NCI-H774 (cell line): ENCODE data around the gene S100PBP.

Source experiments
- DNase-seq: peaks from one replicate; lab custom pipeline; 2025; lab: John Stamatoyannopoulos, UW

The S100PBP gene

DNA sequence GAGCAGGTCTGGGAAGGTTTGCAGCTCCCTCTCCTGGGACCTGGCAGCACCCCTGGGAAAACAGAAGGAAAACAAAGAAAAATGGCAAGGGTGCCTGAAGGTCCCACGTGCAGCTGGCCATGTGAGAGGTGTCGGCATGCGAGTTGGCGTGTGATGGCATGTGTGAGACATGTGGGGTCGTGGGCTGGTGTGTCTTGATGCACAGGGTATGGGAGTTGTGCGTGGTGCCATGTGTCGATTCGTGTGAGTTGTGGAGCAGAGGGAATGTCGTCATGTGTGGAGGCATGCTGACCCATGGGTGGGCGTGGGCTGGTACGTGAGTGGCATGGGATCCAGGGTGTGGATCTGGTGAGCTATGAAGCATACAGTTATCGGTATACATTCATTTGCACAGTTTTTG is 70.2 kb downstream of the S100PBP start:
- DNase-seq, result no peak

DNA sequence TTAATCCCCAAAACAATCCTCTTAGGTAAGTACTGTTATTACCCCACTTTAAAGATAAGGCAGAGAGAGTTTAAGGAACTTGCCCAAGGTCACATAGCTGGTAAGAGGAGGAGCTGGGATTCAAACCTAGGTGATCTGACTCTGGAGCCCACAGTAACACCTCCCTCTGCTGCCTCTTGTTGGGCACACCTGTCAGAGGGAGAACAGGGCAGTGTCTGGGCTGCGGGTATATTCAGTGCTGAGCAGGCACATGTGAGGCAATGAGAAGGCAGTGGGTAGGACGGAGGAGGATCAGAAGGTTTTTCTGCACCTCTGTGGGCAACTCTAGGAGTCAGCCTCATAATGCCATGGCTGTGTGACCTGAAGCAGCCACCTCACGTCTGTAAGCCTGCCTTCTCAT is 70.7 kb downstream of the S100PBP start:
- DNase-seq, result no peak

DNA sequence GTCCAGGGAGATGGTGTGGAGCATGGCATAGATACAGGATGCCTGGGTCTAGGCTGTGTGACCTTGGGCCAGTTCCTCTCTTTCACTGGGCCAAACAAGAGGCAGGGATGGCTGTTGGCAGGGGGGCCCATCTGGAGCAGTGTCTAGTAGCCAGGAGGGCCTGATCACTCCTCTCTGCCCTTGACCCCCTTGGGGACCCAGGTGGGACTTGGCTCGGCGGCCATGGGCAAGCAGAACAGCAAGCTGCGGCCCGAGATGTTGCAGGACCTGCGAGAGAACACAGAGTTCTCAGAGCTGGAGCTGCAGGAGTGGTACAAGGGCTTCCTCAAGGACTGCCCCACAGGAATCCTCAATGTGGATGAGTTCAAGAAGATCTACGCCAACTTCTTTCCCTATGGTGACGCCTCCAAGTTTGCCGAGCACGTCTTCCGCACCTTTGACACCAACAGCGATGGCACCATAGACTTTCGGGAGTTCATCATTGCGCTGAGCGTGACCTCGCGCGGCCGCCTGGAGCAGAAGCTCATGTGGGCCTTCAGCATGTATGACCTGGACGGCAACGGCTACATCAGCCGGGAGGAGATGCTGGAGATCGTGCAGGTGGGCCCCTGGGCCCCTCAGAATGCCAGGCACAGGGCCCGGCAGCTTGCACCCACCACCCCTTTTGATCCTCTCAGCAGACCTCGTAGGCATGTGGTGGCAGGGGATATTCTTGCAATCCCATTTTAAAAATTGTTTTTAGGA is 71.4 kb downstream of the S100PBP start:
- no peak for DNase-seq

DNA sequence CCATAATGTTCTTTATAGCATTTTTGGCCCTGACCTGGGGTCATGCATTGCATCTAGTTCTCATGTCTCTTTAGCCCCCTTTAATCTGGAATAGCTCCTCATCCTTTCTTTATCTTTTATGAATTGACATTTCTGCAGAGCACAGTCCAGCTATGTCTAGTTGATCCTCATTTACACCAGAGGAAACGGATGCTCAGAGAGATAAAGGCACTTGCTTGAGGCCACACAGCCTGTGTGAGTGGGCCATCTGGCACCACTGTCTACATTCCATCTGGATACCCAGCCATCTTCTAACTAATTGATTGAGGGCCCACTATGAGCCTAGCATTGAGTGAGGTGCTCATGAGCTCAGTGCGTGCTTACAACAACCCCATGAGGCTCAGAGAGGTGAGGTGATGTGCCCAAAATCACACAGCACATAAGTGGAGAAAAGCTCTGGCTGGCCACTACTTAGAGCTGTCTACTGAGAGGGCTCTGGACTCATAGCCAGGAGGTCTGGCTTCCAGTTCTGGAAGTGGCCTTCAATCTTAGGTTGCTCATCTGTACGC is 72.4 kb downstream of the S100PBP start:
- no peak for DNase-seq

DNA sequence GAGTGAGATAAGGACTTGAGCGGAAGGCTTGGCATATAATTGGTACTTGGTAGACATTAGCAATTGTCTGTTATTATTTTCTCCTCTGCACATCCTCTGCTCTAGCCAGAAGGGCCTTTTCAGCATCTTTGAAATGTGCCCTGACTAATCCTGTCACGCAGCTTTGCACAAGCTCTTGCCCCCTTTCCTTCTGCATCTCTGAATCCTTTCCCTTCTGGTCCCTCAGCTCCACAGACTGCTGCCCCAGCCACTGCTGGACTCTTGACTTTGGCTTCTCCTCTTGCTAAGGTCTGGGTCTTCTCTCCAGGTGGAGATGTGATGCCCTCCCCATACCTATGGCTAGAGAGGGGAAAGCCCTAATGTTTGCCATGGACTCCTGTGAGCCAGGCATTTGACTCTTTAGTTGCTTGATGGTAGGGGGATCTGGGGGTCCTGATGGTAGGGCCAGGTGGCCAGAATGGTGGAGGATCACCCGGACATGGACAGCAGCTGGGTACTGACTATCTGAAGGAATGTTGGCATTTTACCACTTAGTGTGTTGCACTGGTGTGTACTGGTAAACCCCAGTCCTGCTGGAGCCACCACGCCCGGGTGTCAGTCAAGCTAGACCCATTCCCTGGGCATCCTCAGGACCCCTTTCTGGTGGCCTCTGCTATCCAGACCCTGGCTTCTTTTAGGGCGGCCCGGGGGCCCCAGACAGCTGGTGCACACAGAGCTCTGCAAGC is 73.2 kb downstream of the S100PBP start:
- DNase-seq, result no peak

DNA sequence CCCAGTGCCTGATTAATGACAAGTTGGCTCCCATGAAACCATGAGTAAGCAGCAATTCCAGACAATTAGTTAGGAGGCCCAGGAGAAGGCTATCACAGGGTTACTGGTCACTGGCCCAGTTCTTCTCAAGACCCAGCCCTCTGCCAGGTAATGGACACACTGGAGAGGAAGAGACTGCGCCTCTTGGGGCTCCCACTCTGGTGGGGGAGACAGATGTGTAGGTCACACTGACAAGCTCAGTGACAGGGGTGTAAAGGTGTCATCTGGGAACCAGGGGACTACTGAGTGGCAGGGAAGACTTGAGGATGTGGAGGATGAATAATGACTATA is 73.8 kb downstream of the S100PBP start:
- DNase-seq, result no peak

DNA sequence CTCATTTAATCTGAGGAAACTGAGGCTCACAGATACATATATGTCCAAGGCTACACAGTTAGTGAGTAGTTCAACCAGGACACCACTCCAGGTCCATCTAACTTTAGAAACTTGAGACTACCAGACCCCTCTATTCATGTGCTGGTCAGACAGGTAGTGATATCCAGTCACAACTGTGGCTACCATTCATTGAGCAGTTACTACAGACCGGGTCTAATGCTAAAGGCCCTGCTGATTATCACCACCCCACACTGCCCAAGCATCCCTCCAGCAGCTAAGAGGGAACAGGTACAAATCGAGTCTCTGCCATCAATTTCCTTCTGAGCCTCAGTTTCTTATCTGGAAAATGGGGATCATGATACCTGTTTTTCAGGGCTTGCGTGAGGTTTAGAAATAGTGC is 74.2 kb downstream of the S100PBP start:
- no peak for DNase-seq

DNA sequence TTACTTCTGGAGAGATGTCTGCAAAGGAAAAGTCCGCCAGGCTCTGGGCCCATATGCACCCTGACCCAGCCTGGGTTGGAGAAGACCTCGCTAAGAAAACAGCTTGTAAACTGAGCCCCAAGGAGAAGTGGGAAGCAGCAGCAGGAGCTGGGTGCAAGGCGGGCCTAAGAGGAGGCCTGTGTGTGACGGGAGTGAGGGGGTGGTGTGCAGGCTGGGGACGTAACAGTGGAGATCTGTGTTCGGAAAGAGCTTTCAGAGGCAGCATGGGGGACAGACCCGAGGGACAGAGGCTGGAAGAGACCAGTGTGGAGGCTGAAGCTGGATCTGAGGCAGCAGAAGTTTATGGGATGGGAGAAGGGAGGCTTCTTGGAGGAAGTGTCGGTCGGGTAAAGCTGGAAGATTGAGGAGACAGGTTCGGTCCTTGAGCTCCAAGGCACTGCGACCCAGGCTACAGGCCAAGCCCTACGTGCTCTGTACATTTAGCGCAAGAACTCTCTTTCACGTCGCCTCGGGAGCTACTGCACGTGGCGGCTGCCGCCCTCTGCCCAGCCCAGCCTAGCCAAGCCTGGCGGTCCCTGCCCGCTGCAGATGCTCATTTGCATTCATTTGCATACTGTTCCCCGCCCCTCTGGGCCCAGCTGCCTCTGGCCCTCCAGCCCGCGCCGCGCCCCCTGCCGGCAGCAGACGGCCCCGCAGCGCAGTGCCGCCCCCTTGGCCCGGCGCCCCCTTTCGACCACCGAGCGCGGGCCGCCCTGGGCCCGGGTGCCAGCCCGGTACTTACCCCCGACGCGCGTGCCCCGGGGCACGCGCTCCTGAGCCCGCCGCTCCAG is 75.1 kb downstream of the S100PBP start:
- DNase-seq, result peak; percentile 81

DNA sequence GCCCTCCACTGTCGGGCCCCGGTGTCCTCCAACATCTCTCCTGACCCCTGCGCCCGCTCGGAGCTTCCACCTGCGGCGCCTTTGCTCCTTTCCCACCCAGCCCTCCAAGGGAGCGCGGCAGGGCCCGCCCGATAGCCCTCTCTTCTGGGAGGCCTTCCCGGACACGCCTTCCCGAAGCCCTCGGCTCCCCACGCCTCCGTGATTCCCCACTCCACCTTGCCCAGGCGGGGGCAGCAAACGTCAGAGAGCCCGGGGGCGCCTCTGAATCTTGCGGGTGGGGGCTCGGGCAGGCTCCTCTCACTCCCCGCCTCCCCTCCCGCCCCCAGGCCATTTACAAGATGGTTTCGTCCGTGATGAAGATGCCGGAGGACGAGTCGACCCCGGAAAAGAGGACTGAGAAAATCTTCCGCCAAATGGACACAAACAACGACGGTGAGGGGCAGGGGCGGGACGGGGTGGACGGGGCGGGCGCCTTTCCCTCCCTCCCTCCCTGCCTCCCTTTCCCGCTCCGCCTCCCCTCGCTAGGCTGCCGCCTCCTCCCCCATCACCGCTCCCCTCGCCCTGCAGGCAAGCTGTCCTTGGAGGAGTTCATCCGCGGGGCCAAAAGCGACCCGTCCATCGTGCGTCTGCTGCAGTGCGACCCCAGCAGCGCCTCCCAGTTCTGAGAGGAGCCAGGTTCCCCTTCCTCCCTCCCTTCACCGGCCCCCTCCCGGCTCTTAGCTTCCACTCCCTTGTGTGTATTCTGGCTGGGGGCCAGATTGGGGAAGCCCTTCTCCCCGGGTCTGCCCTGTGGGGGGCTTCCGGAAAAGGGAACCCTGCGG is 76.0 kb downstream of the S100PBP start:
- peak; percentile 75 for DNase-seq

DNA sequence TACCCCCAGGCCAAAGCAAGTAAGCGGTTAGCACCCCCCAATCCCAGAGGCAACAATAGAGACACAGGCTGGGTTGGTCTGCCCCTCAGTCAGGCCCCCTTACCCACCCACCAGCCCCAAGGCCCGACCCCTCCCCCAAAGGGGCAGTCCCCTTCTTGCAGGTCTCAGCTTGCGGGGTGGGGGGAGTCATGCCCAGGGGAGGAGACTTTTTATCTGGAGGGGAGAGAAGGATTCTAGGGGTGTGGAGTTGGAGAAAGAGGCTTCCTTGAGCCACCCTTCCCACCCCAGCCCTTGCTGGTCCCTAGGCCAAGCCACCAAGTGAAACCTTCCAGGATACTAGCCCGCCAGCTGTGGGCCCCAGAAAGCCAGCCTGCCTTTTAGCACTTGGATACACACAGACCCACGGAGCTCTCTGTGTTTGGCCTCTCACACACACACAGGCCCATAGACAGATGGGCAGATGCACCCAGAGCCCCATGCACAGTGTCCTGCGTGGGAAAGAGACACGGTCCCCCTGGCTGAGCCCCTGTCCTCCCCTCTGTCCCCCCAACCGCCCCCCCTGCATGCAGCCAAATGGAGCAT is 76.7 kb downstream of the S100PBP start:
- no peak for DNase-seq

DNA sequence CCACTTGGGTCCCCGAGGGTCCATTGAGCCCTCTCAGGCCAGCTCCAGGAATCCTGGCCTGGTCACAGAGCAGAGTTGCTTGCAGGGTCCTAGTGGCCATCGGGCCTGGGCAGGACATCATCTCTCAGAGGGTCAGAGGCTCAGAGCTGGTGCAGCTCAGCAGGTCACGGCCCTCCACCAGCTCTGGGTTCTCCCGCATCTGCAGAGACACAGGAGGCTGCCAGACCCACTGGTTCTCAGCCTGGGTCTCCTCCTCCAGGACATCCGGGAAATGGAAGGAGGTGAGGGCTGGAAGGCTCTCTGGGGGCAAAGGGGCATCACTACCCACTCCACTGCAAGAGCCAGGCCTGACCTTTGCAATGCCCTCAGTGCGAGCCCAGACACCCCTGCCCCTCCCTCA is 77.2 kb downstream of the S100PBP start:
- DNase-seq, result no peak

DNA sequence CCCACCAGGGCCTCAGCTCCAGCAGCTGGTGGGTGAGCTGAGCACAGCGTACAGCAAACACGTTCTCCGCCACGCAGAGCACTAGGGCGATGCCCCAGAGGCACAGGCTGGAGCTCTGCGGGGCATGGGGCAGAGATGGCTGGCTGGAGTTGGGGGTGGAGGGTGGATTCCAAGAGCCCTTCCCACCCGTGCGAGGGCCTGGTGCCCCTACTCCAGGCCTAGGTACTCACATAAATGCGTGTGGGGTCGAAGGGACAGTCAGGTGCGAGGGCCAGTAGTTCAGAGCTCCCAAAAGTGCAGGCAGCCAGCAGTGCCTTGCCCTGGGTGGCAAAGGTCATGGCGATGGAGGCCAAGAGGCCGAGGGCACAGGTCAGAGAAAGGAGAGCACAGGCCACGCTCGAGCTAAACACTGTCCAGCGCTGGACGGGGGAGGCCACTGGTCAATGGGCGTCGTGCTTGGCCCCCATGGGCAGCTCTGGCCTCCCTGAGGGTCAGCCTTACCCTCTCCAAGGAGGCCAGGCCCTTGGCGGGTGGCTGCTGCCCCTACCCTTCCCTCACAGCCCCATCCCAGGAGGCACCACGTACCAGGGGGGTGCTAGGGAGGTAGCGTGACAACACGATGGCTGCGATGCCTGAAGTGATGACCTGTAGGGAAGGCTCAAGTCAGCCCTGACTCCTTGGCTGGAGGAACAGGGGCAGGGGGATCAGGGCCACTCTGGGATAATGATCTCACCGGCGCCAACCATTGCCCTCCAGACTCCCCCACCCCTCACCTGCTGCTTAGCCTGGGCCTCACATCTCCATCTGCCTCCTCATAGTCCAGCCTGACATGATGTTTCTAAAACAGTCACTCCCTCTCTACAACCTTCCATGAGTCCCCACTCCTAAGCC is 78.1 kb downstream of the S100PBP start:
- no peak for DNase-seq

DNA sequence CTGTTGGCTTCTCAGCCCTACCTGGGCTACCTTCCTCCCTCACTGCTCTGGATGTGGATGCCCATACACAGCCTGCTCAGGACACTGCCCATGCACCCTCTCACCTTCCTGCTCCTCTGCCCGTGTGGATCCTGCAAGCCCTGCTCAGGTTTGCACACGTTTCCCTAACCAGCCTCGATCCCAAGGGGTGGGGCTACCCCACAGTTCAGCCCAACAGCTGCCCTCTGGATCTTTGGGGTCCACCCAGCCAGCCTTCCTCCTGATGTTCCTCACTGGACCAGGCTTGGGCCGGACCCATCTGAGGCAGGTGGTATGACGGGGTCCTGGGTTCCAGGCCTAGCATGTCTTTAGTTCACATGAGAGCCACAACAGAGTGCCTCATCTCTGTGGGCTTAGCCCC is 79.0 kb downstream of the S100PBP start:
- no peak for DNase-seq

DNA sequence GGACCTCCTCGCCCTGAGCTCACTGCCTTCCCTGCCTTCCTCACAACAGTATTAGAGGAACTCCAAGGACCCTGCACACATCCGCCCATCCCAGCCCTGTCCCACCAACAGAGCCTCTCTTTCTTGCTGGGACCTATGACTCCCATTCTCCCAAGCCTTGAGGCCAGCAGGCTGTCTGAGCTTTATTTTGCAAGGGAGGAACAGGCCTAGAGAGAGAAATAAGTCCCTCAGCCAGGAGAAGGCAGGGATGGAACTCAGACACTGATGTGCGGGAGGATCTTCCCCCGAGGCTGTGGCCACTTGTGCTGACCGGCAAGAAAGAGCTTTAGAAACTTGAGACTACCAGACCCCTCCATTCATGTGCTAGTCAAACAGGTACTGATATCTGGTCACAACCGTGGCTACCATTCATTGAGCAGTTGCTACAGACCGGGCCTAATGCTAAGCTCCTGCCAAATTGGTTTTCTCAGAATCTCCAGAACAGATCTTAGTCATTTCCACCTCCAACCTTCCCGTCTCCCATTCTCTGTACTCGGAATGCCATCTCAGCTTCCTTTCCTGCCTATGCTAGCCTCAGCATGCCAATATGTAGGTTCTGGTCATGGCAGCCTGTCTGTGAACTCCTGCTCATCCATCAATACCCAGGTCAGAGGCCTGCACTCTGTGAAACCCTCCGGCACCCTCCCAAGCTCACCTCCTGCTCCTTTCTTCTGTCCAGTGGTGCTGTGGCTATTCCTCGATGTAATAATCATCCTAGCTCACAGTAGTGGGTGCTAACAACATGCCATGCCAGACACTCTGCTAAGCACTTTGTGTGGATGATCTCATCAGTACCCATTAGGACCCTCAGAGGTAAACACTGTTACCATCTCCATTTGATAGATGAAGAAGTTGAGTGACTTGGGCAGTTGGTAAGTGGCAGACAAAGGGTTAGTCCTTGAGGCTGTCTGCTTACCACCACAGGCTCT is 79.9 kb downstream of the S100PBP start:
- DNase-seq, result no peak

DNA sequence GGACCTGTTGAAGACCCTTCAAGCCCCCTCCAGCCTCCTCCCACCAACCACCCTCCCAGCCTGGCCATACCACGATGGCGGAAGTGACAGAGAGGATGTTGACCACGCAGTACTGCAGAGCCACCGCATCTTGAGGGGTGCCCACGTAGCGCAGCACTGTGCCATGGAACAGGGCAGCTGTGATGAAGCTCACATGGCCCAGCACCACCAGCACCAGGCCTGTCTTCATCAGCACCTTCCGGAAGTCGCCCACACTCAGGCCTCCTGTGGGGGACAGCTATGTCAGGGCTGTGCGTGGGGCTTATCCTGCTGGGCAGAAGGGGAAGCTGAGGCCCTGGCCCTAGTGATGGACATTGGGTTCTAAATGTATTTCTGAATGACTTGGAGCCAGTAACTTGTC is 80.6 kb downstream of the S100PBP start:
- DNase-seq, result no peak

DNA sequence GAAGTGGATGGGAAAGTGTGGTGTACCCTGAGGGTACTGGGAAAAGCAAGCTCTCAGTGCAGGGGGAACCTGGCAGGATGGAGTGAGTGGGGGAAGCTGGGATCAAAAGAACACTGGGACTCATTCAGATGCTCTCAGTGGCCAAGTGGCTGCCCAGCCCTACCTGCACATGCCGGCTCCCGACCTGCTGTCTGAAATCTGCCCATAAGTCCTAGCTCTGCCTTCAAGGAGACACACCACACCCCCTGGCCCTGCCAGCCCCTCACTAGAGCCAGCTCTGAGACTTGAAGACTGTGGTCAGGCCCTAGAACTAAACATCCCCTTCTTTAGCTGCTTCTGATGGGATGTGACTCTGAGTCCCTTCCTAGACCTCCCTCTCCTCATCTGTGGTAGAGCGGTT is 81.5 kb downstream of the S100PBP start:
- DNase-seq, result no peak

DNA sequence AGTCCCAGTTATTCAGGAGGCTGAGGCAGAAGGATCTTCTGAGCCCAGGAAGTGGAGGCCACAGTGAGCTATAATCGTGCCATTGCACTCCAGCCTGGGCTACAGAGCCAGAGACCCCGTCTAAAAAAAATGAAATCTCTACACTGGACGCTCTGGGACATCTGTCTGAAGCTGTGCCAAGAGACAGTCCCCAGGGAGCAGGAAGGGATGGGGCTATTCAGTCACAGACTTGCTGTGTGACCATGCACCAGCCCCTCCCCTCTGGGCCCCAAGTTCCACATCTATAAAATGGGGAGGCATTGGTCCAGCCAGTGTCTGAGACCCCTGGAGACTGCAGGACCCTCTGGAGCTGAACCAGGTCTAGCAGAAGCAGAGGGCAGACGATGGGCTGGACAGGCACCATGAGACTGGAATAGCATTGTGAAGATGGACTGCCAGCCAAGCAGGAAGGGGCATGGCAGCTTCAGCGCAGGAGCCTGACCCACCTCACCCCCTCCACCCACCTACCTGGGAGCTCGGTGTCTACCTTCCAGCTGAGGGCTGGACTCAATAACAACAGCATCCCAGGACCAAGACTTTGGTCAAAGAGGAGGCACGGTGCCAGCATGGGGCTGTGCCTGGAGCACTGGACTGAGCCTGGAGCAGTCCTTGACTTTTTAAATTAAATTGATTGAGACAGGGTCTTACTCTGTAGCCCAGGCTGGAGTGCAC is 82.3 kb downstream of the S100PBP start:
- DNase-seq, result no peak

DNA sequence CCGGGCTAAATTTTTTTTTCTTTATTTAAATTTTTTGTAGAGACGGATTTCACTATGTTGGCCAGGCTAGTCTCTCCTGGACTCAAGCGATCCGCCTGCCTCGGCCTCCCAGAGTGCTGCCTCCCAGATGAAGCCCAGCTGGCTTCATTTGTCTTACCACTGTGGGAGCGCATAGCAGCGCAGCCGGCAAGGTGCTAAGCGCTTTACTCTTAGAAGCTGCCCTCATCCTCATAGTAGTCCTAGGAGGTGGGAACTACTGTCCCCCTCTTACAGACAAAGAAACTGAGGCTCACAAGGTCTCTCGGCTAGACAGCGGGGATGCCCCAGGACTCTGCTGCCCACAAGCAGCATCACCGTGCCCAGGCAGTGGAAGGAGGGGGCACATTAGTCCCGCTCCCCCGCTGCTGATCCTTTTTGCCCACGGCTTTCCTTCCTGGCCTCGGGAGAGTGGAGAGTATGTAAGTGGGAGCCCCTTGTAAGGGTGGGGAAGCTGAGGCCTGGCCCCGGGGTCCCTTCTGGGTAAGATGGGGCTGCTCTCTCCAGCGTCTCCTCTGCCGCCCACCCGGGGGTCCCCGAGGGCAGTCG is 83.0 kb downstream of the S100PBP start:
- no peak for DNase-seq
